GM12874 (cell line): ENCODE data around the gene SH2D2A.

Source experiments
- CTCF ChIP-seq: IDR thresholded peaks from 2 replicates; pipeline ENCODE4 v1.5.1; 2011; ENCODE audit warnings: low read depth, mild to moderate bottlenecking, control low read depth, low read length, moderate library complexity; ENCODE audit not compliant: insufficient read depth

SH2D2A gene

GRCh38 chr1:156815961-156816422, 656 bp downstream of the SH2D2A start:
- no peak for TF ChIP-seq CTCF

- no peak for TF ChIP-seq CTCF
These were observed 1.3 kb downstream of the SH2D2A start for GRCh38 chr1:156815307-156815826.

GRCh38 chr1:156814571-156815260, 1.9 kb downstream of the SH2D2A start:
- TF ChIP-seq CTCF = no peak

- TF ChIP-seq CTCF = peak; percentile 82
These were observed 2.7 kb downstream of the SH2D2A start for GRCh38 chr1:156813750-156814570.

- no peak for TF ChIP-seq CTCF
These were observed 3.4 kb downstream of the SH2D2A start for GRCh38 chr1:156813298-156813697.

- TF ChIP-seq CTCF = no peak
These were observed 4.2 kb downstream of the SH2D2A start for GRCh38 chr1:156812293-156812990.

GRCh38 chr1:156811168-156811567, 5.5 kb downstream of the SH2D2A start:
- TF ChIP-seq CTCF = no peak
